HEK293 (cell line): ENCODE results near the gene GPR17.

Experiments
- CTCF ChIA-PET: fragments of 350-600 bp; formaldehyde crosslinking; extraction: SDS; loops from one replicate; lab custom pipeline; 2021; ENCODE audit warnings: antibody characterized with exemption; lab: Yijun Ruan, JAX
- POLR2A ChIA-PET: fragments of 300-600 bp; formaldehyde crosslinking; extraction: SDS; loops from one replicate; lab custom pipeline; 2020; ENCODE audit warnings: antibody characterized with exemption, inconsistent platforms; lab: Yijun Ruan, JAX
- H3K27ac ChIP-seq: fragments of 200-500 bp; sonication (Bioruptor generic); 2 replicates; pipeline ENCODE4 v1.5.1; 2014; ENCODE audit warnings: low read depth, low read length, control low read depth, inconsistent platforms; ENCODE audit errors: extremely low read depth
- H3K36me3 ChIP-seq, 2 experiments: fragments of 200-500 bp in 1 of 2; sonication (Bioruptor generic) in 1 of 2; 1 replicate in 1 of 2; 2 replicates in 1 of 2; pipeline ENCODE4 v1.5.1; 2014 to 2017; ENCODE audit warnings: inconsistent platforms in 2 of 2, low read length in 2 of 2; ENCODE audit not compliant: control insufficient read depth in 2 of 2, insufficient read depth in 1 of 2
- H3K4me1 ChIP-seq: fragments of 200-500 bp; sonication (Bioruptor generic); 2 replicates; pipeline ENCODE4 v1.5.1; 2014; ENCODE audit warnings: mild to moderate bottlenecking, low read length, inconsistent platforms; ENCODE audit not compliant: control insufficient read depth, insufficient read depth
- H3K4me3 ChIP-seq: 2 replicates; pipeline ENCODE4 v1.5.1; 2011; ENCODE audit warnings: low read depth, mild to moderate bottlenecking, control low read depth, low read length, moderate library complexity
- H3K9me3 ChIP-seq: fragments of 200-500 bp; sonication (Bioruptor generic); 2 replicates; pipeline ENCODE4 v1.5.1; 2014; ENCODE audit warnings: low read depth, low read length, inconsistent platforms; ENCODE audit not compliant: control insufficient read depth, insufficient read depth
- RBAK ChIP-seq: fragments of 450-650 bp; formaldehyde crosslinking; IDR thresholded peaks from 2 replicates; pipeline ENCODE4 v1.5.1; 2016; ENCODE audit warnings: missing biosample characterization, missing genetic modification characterization
- REPIN1 ChIP-seq: fragments of 450-650 bp; formaldehyde crosslinking; IDR thresholded peaks from 2 replicates; pipeline ENCODE4 v1.5.1; 2017; ENCODE audit warnings: missing biosample characterization, missing genetic modification characterization, low read depth
- SCRT2 ChIP-seq: fragments of 450-650 bp; formaldehyde crosslinking; IDR thresholded peaks from 2 replicates; pipeline ENCODE4 v1.5.1; 2016; ENCODE audit warnings: missing biosample characterization, missing genetic modification characterization
- ZNF121 ChIP-seq: fragments of 450-650 bp; formaldehyde crosslinking; IDR thresholded peaks from 2 replicates; pipeline ENCODE4 v1.5.1; 2016; ENCODE audit warnings: missing biosample characterization, missing genetic modification characterization
- ZNF280D ChIP-seq: fragments of 450-650 bp; formaldehyde crosslinking; IDR thresholded peaks from 2 replicates; pipeline ENCODE4 v1.5.1; 2016; ENCODE audit warnings: missing biosample characterization, missing genetic modification characterization
- ZNF350 ChIP-seq: fragments of 450-650 bp; formaldehyde crosslinking; IDR thresholded peaks from 2 replicates; pipeline ENCODE4 v1.5.0; 2017; ENCODE audit warnings: missing biosample characterization, mild to moderate bottlenecking, missing genetic modification characterization
- ZNF366 ChIP-seq: fragments of 450-650 bp; formaldehyde crosslinking; conservative IDR thresholded peaks from 2 replicates; pipeline ENCODE4 v1.5.1; 2016; ENCODE audit warnings: missing biosample characterization, missing genetic modification characterization
- ZNF510 ChIP-seq: fragments of 450-650 bp; formaldehyde crosslinking; IDR thresholded peaks from 2 replicates; pipeline ENCODE4 v1.5.1; 2018; ENCODE audit warnings: mild to moderate bottlenecking, missing genetic modification characterization, missing biosample characterization; ENCODE audit not compliant: insufficient replicate concordance
- ZNF513 ChIP-seq: fragments of 450-650 bp; IDR thresholded peaks from 2 replicates; pipeline ENCODE4 v1.5.1; 2018; ENCODE audit warnings: missing biosample characterization, missing genetic modification characterization
- ZNF518A ChIP-seq: fragments of 450-650 bp; formaldehyde crosslinking; conservative IDR thresholded peaks from 2 replicates; pipeline ENCODE4 v1.5.1; 2016; ENCODE audit warnings: low read depth, missing biosample characterization, missing genetic modification characterization
- ZNF600 ChIP-seq: fragments of 450-650 bp; formaldehyde crosslinking; IDR thresholded peaks from 2 replicates; pipeline ENCODE4 v1.5.1; 2016; ENCODE audit warnings: missing biosample characterization, missing genetic modification characterization
- ZNF660 ChIP-seq: fragments of 450-650 bp; IDR thresholded peaks from 2 replicates; pipeline ENCODE4 v1.5.1; 2018; ENCODE audit warnings: missing biosample characterization, mild to moderate bottlenecking, missing genetic modification characterization
- ZNF664 ChIP-seq: fragments of 450-650 bp; formaldehyde crosslinking; IDR thresholded peaks from 2 replicates; pipeline ENCODE4 v1.5.1; 2016; ENCODE audit warnings: missing biosample characterization, missing genetic modification characterization
- ZNF670 ChIP-seq: fragments of 450-650 bp; formaldehyde crosslinking; IDR thresholded peaks from 2 replicates; pipeline ENCODE4 v1.5.1; 2016; ENCODE audit warnings: missing biosample characterization, missing genetic modification characterization, low read depth
- TF ChIP-seq, protein P1 (sequence below): fragments of 450-650 bp; formaldehyde crosslinking; IDR thresholded peaks from 2 replicates; pipeline ENCODE4 v1.5.1; 2016; ENCODE audit warnings: missing biosample characterization, missing genetic modification characterization
- TF ChIP-seq, protein P2 (sequence below): fragments of 450-650 bp; formaldehyde crosslinking; IDR thresholded peaks from 2 replicates; pipeline ENCODE4 v1.5.0; 2017; ENCODE audit warnings: missing biosample characterization, missing genetic modification characterization, borderline replicate concordance
- TF ChIP-seq, protein P3 (sequence below): fragments of 450-650 bp; formaldehyde crosslinking; IDR thresholded peaks from 2 replicates; pipeline ENCODE4 v1.5.1; 2016; ENCODE audit warnings: missing biosample characterization, missing genetic modification characterization
- TF ChIP-seq, protein P4 (sequence below): IDR thresholded peaks from 2 replicates; pipeline ENCODE4 v1.6.1; 2011; ENCODE audit warnings: mild to moderate bottlenecking, low read depth, low read length, borderline replicate concordance

GPR17 gene

DNA sequence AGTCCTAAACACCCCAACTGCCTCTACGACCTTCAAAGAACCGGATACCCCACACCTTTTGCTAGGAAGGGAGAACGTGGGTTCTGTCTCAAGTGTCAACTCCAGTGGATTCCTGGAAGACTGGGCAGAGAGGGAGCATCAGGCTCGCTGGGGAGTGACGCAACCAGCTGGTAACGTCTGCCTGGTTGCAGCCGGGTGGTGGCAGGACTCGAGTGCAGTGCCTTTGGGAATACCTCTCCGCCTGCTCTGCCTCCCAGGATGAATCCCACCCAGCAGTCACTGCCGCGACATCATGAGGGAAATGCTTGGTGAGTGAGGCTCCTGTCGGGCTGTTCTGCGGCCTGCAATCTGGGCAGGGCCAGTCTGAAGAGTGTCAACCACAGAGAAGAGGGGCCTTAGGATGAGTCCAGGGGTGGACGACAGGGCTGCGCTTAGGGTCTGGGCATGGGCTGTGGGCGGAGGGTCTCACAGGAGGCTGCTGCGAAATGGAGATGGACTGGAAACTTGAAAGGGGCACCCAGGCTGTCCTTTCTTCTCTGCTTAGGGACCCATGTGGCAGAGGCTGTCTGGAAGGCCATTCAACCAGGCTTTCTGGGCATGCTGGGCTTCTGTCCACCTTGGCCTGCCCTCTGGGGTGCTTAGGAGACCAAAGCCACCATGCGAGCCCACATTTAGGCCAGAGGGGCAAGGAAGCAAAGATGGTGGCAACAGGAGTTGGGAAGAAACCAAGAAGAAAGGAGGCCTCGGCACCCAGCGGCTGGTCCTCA lies 12.9 kb downstream of the GPR17 start:
- TF ChIP-seq, protein P1, sequence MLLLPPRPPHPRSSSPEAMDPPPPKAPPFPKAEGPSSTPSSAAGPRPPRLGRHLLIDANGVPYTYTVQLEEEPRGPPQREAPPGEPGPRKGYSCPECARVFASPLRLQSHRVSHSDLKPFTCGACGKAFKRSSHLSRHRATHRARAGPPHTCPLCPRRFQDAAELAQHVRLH (tag by site-specific recombination), result no peak
- TF ChIP-seq ZNF350 (tag by site-specific recombination), result no peak
- no peak for TF ChIP-seq ZNF600 (tag by site-specific recombination)
- TF ChIP-seq ZNF121, result no peak
- no peak for TF ChIP-seq ZNF660 (tag by site-specific recombination)
- TF ChIP-seq ZNF670 (tag by site-specific recombination), result no peak
- TF ChIP-seq, protein P2, sequence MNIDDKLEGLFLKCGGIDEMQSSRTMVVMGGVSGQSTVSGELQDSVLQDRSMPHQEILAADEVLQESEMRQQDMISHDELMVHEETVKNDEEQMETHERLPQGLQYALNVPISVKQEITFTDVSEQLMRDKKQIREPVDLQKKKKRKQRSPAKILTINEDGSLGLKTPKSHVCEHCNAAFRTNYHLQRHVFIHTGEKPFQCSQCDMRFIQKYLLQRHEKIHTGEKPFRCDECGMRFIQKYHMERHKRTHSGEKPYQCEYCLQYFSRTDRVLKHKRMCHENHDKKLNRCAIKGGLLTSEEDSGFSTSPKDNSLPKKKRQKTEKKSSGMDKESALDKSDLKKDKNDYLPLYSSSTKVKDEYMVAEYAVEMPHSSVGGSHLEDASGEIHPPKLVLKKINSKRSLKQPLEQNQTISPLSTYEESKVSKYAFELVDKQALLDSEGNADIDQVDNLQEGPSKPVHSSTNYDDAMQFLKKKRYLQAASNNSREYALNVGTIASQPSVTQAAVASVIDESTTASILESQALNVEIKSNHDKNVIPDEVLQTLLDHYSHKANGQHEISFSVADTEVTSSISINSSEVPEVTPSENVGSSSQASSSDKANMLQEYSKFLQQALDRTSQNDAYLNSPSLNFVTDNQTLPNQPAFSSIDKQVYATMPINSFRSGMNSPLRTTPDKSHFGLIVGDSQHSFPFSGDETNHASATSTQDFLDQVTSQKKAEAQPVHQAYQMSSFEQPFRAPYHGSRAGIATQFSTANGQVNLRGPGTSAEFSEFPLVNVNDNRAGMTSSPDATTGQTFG (tag by site-specific recombination), result no peak
- TF ChIP-seq RBAK (tag by site-specific recombination), result no peak
- TF ChIP-seq ZNF518A (tag by site-specific recombination), result no peak
- no peak for TF ChIP-seq ZNF664 (tag by site-specific recombination)
- no peak for TF ChIP-seq REPIN1
- no peak for TF ChIP-seq ZNF510 (tag by site-specific recombination)
- TF ChIP-seq SCRT2 (tag by site-specific recombination), result no peak
- no peak for TF ChIP-seq ZNF366 (tag by site-specific recombination)
- TF ChIP-seq, protein P3, sequence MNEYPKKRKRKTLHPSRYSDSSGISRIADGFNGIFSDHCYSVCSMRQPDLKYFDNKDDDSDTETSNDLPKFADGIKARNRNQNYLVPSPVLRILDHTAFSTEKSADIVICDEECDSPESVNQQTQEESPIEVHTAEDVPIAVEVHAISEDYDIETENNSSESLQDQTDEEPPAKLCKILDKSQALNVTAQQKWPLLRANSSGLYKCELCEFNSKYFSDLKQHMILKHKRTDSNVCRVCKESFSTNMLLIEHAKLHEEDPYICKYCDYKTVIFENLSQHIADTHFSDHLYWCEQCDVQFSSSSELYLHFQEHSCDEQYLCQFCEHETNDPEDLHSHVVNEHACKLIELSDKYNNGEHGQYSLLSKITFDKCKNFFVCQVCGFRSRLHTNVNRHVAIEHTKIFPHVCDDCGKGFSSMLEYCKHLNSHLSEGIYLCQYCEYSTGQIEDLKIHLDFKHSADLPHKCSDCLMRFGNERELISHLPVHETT (tag by site-specific recombination), result no peak
- TF ChIP-seq ZNF280D (tag by site-specific recombination), result no peak
- TF ChIP-seq ZNF513 (tag by site-specific recombination), result no peak
- TF ChIP-seq, protein P4, sequence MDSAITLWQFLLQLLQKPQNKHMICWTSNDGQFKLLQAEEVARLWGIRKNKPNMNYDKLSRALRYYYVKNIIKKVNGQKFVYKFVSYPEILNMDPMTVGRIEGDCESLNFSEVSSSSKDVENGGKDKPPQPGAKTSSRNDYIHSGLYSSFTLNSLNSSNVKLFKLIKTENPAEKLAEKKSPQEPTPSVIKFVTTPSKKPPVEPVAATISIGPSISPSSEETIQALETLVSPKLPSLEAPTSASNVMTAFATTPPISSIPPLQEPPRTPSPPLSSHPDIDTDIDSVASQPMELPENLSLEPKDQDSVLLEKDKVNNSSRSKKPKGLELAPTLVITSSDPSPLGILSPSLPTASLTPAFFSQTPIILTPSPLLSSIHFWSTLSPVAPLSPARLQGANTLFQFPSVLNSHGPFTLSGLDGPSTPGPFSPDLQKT, result no peak
- TF ChIP-seq, all 188 proteins: peak for 0
- CTCF ChIA-PET, result no interaction called here
- POLR2A ChIA-PET, result no interaction called here

More for the DNA sequence above, 12.9 kb downstream of the GPR17 start:
- Histone ChIP-seq H3K27ac (no peak overlapping the region), H3K4me3 (no peak overlapping the region), H3K36me3 (no peaks in the 10 kb centered on the region), H3K4me1 (no peaks in the 10 kb centered on the region), H3K9me3 (no peaks in the 10 kb centered on the region)
